GM19467 (cell line): ENCODE measurements around the gene DCP1A.

Experiments used
- ATAC-seq: cut with Tn5 transposase; IDR thresholded peaks from one replicate; pipeline ENCODE4 v1.9.1; 2021; ENCODE audit warnings: mild to moderate bottlenecking, moderate library complexity; ENCODE audit not compliant: unreplicated experiment

Gene DCP1A

DNA sequence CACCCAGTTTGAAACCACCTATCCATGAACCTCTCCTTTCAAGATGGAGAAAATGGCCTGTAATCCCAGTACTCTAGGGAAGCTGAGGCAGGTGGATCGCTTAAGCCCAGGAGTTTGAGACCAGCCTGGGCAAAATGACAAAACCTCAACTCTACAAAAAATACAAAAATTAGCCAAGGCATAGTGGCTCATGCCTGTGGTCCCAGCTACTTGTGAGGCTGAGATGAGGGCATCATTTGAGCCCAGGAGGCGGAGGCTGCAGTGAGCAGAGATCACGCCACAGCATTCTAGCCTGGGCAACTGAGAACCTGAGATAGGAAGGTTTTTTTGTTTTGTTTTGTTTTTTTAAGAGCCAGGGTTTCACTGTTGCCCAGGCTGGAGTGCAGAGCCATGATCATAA lies 96.9 kb downstream of the DCP1A start:
- no peak for ATAC-seq

DNA sequence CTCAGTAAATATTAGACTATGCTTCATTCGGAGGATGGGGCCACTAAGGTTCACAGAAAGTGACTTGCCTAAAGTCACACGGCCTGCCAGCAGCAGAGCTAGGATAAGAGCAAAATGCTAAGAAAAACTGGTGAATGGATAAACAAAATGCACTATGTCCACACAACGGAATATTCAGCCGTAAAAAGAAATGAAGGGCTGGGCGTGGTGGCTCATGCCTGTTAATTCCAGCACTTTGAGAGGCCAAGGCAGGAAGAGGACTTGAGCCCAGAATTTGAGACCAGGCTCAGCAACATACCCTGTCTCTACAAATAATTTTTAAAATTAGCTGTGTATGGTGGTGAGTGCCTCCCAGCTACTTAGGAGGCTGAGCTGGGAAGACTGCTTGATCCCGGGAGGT lies 99.2 kb downstream of the DCP1A start:
- no peak for ATAC-seq

DNA sequence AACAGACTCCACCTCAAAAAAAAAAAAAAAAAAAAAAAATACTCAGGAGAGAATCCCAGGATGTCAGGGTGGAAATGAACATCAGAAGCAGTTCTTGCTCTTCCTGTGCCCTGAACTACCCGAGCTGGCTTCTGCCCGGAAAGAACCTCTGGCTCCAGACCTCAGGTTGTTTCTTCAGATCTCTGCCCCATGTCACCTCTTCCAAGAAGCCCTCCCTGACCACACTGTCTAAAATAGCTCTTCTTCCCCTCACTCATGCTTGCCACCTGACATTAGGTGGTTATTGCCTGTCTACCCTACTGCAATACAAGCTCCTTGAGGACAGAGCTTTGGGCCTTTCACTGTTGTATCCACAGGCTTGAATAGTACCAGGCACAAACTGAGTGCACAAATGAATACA lies 99.7 kb downstream of the DCP1A start:
- ATAC-seq, result no peak

DNA sequence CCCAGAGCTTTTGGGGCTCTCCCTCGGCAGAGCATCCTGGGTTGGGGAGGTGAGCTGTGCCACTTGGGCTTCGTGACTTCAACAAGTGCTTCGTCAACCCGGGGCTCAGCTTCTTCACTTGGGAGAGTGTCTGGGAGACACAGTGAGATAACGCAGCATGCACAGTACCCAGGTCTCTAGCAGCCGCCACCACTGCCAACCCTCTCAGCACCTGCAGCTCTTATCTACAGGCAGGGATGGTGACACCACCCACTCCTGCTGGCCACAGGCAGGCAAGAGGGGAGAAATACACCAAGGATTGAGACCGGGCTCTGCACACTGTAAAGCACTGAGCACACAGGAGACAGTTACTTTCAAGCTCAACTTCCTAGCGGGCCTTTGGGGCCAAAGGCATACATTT lies 103.1 kb downstream of the DCP1A start:
- no peak for ATAC-seq

DNA sequence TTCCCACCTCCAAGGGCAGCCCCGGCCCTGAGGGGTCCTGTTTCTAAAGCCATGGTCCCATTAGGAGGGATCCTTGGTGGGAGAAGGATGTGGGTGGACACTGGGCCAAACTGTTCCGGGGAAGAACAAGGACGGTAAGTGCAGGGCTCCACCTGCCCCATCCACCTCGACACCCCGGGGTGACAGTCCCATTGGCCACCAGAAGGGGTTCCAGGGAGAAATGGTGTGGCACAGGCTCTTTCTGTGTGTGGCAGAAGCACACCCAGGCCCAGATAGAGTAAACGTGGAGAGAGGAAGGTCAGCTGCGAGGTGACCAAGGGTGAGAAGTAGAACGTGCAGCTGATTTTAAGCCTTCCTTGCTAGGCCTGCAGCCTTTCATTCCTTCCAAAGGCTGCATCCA lies 103.6 kb downstream of the DCP1A start:
- no peak for ATAC-seq

DNA sequence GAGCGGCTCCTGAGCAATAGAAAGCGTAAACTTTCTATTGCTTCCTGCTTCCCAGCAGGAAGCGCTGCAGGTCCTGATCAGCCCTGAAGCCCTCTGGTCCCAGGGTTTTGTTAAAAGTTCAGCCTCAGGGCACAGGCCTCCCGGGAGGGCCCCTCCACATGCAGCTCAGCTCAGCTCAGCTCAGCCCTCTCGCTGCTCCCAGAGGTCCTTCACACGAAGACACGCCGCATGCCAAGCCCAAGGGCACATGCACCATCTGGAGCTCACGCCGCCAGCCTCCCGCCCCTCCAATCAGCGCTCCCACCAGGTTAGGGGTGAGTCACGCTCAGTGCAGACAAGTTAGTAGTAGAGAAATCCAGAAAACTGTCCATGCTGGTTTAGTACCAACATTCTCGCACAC lies 104.2 kb downstream of the DCP1A start:
- ATAC-seq, result no peak

DNA sequence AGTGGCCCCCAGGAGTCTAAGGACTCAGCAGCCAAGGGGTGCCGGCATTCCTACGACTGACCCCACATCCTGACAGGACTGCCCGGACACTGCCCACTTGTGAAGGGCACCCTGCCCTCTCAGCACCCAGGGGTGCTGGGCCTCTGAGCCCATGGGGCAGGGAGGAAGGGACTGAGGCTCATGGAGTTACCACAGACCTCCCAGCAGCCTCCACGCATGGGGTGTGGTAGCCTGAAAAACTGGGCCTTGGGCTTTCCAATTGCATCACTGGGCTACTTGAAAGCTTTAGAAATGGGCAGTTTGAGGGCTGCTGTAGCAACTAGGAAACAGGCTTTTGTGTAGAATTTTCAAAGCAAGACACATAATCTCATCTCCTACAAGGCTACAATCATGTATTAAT lies 104.7 kb downstream of the DCP1A start:
- ATAC-seq, result no peak

DNA sequence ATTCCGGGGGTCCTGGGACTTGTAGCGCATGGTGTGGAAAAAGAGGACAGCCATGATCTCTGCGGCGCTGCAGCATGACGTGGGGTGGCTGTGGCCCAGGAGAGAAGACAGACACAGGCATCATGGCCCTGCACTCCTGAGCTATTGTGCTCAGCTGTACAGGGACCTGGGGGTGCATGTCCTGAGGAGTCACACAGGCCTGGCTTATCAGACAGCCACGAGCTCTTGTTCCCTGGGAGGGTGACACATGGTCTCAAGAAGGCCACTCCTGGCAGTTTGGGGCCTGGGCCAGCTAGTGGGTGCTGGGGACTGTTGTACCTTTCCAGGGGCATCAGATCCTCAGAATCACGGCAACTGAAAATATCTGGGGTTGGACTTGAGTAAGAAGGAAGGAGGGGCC lies 105.2 kb downstream of the DCP1A start:
- ATAC-seq, result no peak

DNA sequence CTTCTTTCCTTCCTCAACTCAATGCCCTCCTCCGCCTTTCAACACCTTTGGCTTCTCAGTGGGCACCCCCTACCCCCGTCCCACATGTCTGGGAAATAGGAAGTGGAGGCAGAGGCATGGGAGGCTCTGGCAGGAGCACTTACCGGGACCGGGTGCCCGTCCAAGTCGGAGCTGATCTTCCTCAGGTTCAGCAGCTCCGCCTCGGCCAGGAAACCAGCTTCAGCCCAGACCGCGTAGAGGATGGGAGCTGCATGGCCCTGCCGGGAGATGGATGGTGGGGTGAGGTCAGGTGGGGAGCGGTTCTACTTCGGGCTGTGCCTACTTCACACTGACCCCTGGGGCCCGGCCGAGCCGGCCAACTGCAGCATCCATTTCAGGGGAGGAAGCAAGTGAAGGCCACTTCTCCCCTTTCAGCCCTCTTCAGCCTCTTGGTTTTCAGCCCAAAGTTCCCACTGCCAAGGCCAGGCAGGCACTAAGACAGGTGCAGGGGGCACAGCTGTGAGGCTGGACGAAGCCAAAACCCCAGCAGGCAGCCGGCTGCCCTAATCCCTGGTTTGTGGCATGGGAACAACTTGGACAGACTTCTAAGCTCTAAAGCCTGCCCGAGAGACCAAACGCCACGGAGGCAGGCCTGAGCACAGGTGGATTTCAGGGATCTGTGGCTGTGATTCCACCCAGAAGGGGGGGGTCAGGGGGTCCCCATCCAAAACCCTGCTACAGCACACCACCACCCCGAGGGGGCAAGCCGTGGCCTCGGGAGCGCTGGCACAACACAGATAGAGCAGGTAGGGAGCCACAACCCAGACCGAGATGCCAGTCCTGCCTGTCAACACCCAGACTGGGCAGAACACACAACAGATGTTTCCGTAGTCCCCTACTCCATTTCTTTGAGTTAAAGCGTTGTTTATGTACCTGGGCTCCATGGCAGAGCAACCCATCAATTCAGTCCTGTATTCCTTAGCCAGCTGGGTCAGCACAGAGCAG lies 106.1 kb downstream of the DCP1A start:
- no peak for ATAC-seq

DNA sequence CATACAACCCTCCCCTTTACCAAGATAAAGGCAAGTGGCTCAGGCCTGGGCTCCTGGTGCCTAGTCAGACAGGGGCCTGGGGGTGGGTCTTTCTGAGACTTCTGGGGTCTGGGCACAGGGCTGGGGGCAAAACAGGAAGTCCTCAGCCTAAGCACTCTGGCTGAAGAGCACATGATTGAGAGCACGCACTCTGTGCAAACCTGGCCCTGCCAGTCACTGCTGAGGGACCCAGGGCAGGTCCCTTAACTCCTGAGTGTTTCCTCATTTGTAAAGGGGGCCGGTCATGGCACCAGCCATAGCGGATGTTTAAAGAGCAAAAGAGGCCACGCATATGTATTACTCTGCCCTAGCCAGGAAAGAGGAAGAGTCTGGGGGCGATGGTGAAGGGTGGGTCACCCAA lies 107.5 kb downstream of the DCP1A start:
- no peak for ATAC-seq

DNA sequence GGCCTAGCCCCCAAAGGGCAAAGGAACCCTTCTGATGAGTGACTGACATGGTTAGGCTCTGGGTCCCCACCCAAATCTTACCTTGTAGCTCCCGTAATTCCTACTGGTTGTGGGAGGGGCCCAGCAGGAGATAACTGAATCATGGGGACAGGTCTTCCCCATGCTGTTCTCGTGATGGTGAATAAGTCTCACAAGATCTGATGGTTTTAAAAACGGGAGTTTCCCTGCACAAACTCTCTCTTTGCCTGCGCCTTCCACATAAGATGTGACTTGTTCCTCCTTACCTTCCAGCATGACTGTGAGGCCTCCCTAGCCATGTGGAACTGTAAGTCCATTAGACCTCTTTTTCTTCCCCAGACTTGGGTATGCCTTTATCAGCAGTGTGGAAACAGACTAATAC lies 108.5 kb downstream of the DCP1A start:
- ATAC-seq, result no peak

DNA sequence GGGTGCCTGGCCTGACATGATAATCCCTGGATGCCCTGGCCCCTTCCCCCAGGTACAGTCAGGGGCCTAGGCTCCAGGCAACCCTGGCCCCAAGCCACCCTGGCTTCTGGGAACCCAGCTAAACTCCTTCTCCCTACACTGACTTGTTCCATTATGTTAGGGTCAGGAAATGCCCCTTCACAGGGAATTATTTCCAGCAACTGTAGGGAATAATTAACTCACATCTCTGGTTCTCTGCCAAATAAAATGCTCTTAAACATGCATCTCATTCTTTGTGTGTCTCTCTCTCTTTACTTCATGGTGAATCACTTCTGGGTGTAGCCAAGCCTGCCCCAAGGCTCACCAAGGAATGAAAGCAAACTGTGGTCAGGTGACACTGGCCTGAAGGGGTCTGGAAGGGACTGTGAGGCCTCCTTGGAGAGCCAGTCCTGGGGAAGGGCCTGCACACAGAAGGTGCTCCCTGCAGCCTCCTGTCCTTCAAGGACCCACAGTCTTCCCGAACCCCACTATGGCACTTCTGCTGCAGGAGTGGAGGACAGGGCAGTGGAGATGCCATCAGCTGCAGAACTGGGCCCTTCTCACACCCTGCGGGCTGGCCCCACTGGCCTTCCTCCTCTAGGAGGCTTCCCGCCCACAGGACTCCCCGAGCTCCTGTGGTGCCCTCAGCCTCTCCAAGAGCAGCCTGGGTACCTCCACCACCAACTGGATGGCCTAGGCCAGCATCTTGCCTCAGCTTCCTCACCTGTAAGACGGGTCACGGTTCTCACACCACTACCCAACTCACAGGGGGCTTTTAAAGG lies 109.1 kb downstream of the DCP1A start:
- no peak for ATAC-seq

DNA sequence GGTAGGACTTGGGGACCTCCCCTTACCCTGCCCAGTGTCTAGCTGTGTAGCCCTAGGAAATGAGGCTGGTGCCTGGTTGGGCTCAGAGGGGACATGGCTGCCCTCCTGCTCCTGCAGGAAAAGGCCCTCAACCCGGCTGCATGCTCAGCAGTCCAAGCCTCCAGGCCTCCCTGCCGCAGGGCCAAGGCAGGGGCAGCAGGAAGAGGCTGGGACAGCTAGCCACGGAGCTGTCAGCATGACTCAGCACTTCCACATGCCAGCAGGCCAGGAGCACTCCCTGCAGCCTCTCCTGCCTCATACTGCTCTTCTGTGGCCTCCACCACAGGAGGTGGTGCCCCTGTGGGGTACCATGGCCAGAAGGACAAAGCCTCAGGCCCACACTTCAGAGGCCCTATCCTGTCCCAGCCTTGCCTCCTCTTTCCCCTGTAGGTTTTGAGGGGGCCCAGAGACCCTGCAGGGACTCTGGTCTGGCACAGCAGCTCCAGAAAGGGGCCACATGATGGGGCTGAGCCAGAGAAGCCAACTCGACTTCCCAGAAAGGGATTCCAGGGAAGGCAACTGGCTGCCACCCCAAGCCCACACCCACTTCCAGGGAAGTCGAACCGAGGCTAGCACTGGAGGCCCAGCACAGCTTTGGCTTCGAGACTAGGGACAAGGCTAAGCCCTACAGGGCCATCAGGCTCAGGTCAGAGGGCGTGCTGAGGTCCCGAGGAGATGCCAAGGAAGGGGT lies 111.1 kb downstream of the DCP1A start:
- no peak for ATAC-seq

DNA sequence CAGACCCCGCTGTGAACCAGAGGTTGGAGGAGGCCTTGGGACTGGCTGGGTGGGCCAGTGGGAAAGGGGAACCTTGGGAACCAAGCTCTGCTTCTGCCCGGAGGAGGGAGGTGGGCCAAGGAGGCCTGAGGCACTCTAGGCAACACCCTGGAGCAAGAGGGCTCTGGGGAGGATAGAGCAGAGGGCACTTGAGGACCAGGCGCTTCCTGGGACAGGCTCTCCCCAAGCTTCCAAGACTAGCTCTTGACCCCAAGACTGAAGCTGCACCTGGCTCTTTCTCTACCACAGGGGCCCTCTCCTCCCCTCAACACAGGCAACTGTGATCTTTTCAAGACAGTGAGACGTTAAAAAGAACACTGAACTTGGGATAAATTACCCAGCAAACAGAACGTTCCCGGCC lies 111.8 kb downstream of the DCP1A start:
- ATAC-seq, result no peak

DNA sequence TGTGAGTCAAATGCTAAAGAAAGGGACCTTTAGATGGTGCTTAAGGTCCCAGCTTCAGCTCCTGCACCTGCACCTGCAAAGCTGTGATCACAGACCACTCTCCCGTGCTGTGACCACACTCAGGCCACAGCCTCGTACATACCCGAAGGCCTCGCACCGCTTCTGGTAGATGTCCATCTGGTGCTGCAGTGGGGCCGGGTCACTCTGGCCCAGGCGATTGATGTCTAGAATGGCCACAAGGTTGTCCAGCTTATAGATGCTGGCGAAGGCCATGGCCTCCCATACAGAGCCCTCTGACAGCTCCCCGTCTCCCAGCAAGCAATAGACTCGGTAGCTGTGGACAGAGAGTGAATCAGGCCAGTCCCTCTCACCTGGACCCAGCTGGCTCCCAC lies 112.5 kb downstream of the DCP1A start:
- no peak for ATAC-seq

DNA sequence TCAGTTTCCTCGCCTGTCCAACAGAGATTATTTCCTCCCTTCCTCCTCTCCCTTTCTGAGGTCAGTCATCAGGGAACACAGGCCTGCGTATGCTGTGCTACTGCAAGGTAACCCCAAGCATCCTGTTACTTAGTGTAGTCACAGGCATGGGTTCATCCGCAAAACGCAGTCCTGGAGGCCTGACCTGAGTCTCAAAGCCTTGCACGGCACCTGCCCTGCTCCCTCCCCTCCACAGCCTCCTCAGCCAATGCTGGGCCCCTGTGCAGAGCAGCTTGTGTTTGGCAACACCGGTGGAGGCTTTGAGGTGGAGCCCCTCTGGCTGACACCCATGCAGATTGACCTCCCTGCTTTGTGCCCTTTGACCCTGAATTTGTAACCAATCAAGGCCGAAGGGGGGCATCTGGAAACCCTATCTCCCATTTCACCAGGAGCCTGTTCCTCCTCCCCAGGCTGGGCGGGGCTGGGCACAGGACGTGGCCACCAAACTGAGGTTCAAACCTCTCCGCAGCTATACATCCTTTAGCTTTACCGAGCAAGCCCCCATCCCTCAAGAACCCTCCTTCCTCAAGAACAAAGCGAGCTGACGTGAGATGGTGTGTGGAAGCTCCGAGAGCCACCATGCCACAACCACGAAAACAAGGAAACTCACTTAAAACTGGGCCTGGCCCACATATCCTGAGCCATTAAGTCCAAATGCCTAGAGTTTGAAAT lies 113.1 kb downstream of the DCP1A start:
- no peak for ATAC-seq
